A549 (cell line): Measurements from ENCODE around the gene PRSS27. TPM values are rescaled to one million over a fixed set of nuclear protein-coding genes. Genes with fewer than 3 reads are reported as not detected.
A peak's percentile ranks its signal among the peaks of the same experiment; 100 is the strongest.

Experiments
- ATAC-seq, 2 experiments: fragments of 200-7000 bp in 1 of 2; fragments of >200 bp in 1 of 2; cut with Nextera tagmentation in 1 of 2; cut with Tn5 transposase in 1 of 2; 3 replicates each; pipeline versions ENCODE4 v1.8.0 to v1.9.1; 2018 to 2020; ENCODE audit warnings: mild to moderate bottlenecking in 1 of 2, moderate library complexity in 1 of 2
- CTCF ChIA-PET: fragments of 300-600 bp; sonication (Branson Sonifier 250); formaldehyde crosslinking; extraction: SDS; loops from one replicate; lab custom pipeline; 2021; ENCODE audit warnings: antibody characterized with exemption, inconsistent platforms; lab: Yijun Ruan, JAX
- POLR2A ChIA-PET: fragments of 350-600 bp; formaldehyde crosslinking; extraction: SDS; loops from one replicate; lab custom pipeline; 2021; ENCODE audit warnings: antibody characterized with exemption, inconsistent platforms; lab: Yijun Ruan, JAX
- DNase-seq, 2 experiments: peaks; one replicate each; pipeline versions ENCODE4 v3.0.0 to v3.0.0-alpha.2; 2011 to 2016; ENCODE audit warnings: low read depth in 1 of 2, low spot score in 1 of 2
- FAIRE-seq: peaks from 2 replicates; lab custom pipeline; 2011; peaks lifted over from hg19 to GRCh38; lab: Jason Lieb, UNC
- H3K27ac ChIP-seq, 2 experiments: fragments of >200 bp; sonication (Bioruptor Twin); formaldehyde crosslinking; 3 replicates each; pipeline ENCODE4 v1.5.1; 2016 to 2017
- H3K4me1 ChIP-seq: fragments of >200 bp; sonication (Bioruptor Twin); formaldehyde crosslinking; 3 replicates; pipeline ENCODE4 v1.6.1; 2016
- H3K4me2 ChIP-seq: fragments of >200 bp; sonication (Bioruptor Twin); formaldehyde crosslinking; 3 replicates; pipeline ENCODE4 v1.6.1; 2016
- H3K4me3 ChIP-seq: fragments of >200 bp; sonication (Bioruptor Twin); formaldehyde crosslinking; 3 replicates; pipeline ENCODE4 v1.5.1; 2016
- H3K9me3 ChIP-seq: fragments of >200 bp; sonication (Bioruptor Twin); formaldehyde crosslinking; 3 replicates; pipeline ENCODE4 v1.6.1; 2016
- GATA3 ChIP-seq: IDR thresholded peaks from 2 replicates; pipeline ENCODE4 v1.6.1; 2012; ENCODE audit warnings: borderline replicate concordance
- MAFK ChIP-seq: fragments of 450-650 bp; IDR thresholded peaks from 2 replicates; pipeline ENCODE4 v1.6.1; 2014; ENCODE audit not compliant: partially characterized antibody
- MYC ChIP-seq: IDR thresholded peaks from 2 replicates; pipeline ENCODE4 v1.6.1; 2012; ENCODE audit warnings: mild to moderate bottlenecking, inconsistent platforms, low read length, improper control_type of control experiment, borderline replicate concordance
- SREBF2 ChIP-seq: fragments of 450-650 bp; IDR thresholded peaks from 2 replicates; pipeline ENCODE4 v1.6.1; 2014; ENCODE audit warnings: mild to moderate bottlenecking, moderate library complexity
- ZFP36 ChIP-seq: fragments of 450-650 bp; IDR thresholded peaks from 2 replicates; pipeline ENCODE4 v1.6.1; 2014; ENCODE audit warnings: borderline replicate concordance; ENCODE audit not compliant: partially characterized antibody
- WGBS: methylation state at CpG from one replicate; pipeline ENCODE4 v1.1.6; 2017; ENCODE audit errors: missing lambda C conversion rate; 5-methylcytosine and 5-hydroxymethylcytosine counted together
- polyA plus RNA-seq, 4 experiments: library from polyadenylated mRNA; depleted of rRNA in 3 of 4; stranded (reverse); fragments of >200 nt; fragmentation: RNase III in 1 of 4; extraction: RNeasy Plus Mini Kit Qiagen cat#74134 plus additional on column Dnase treatment in 1 of 4; gene quantifications; 2 replicates in 3 of 4; 3 replicates in 1 of 4; pipeline ENCODE4 v1.2.3, GENCODE V29; 2011 to 2017

PRSS27 gene
- polyA plus RNA-seq, 2 of the 4 experiments (the other 2 are of a cell fraction), result 1.00 to 1.2 TPM

DNA sequence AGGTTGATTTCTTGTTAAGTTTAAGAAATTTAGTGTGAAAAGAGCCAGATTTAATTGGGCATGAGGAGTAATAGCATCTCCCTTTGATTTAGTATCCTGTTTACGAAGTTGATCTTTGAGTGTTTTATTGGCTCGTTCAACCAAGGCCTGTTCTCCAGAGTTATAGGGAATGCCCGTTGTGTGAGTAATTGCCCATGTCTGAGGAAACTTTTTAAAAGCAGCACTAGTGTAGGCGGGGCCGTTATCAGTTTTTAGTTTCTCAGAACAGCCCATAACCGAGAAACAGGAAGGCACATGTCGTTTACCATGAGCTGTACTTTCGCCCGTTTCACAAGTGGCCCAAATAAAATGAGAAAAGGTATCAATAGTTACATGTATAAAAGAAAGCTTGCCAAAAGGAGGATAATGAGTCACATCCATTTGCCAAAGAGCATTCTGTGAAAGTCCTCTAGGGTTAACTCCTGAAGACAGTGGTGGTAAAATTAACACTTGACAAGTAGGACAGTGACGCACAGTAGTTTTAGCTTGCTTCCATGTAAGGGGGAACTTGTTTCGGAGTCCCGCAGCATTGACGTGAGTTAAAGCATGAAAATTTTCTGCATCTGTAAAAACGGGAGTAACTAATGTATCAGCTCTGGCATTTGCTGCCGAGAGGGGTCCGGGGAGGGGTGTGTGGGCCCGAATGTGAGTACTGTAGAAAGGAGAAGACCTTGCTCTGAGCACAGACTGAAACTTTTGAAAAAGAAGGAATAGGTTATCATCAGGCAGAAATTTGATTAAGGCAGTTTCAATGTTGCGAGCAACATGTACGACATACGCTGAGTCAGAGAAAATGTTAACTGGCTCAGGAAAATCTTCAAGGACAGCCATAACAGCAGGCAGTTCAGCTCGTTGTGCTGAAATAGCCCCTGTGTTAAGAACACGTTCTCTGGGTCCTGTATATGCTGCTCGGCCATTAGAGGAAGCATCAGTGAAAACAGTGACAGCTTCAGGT is 56.2 kb downstream of the PRSS27 start:
- no peaks in the 10 kb centered on the region for H3K4me1 ChIP-seq
- no peaks in the 10 kb centered on the region for H3K9me3 ChIP-seq
- ATAC-seq (no peak), DNase-seq (no peak), FAIRE-seq (no peak)
- H3K27ac ChIP-seq, result no peak overlapping the region
- TF ChIP-seq GATA3 (no peak), ZFP36 (no peak), MYC (no peak), MAFK (peak; percentile 66), SREBF2 (no peak)
- H3K4me2 ChIP-seq, result no peak overlapping the region
- ChIA-PET POLR2A (no interaction called here), CTCF (interaction anchor here (0.8 kb wide), 1 partner anchor 14 kb away, joined by 3 read pairs; no protein-coding TSS in a partner anchor)
- 79% methylated on average over 23 of the region's 23 CpGs for WGBS
- no peak overlapping the region for H3K4me3 ChIP-seq

Other genes starting within 250 kb of the PRSS27 start
- gene NTN3, start 248.9 kb downstream of the PRSS27 start, polyA plus RNA-seq (2011; rRNA removed), result not detected in 2 replicates
- 0.04 TPM in 1 of 3 replicates, not detected in the others for gene NTN3, start 248.9 kb downstream of the PRSS27 start, polyA plus RNA-seq (2017; fragmentation: RNase III; extraction: RNeasy Plus Mini Kit Qiagen cat#74134 plus additional on column Dnase treatment)
- gene TBC1D24, start 245.1 kb downstream of the PRSS27 start, polyA plus RNA-seq (2011; rRNA removed), result 4.0 and 4.2 TPM in 2 replicates
- gene TBC1D24, start 245.1 kb downstream of the PRSS27 start, polyA plus RNA-seq (2017; fragmentation: RNase III; extraction: RNeasy Plus Mini Kit Qiagen cat#74134 plus additional on column Dnase treatment), result 5.9 to 7.3 TPM (median 6.3 TPM) in 3 replicates
- 9.4 and 14.7 TPM in 2 replicates for gene ATP6V0C, start 206.3 kb downstream of the PRSS27 start, polyA plus RNA-seq (2011; rRNA removed)
- 152 to 153 TPM (median 153 TPM) in 3 replicates for gene ATP6V0C, start 206.3 kb downstream of the PRSS27 start, polyA plus RNA-seq (2017; fragmentation: RNase III; extraction: RNeasy Plus Mini Kit Qiagen cat#74134 plus additional on column Dnase treatment)
- 5.2 and 6.6 TPM in 2 replicates for gene AMDHD2, start 199.9 kb downstream of the PRSS27 start, polyA plus RNA-seq (2011; rRNA removed)
- 21.7 to 28.8 TPM (median 27.7 TPM) in 3 replicates for gene AMDHD2, start 199.9 kb downstream of the PRSS27 start, polyA plus RNA-seq (2017; fragmentation: RNase III; extraction: RNeasy Plus Mini Kit Qiagen cat#74134 plus additional on column Dnase treatment)
- gene CEMP1, start 188.8 kb downstream of the PRSS27 start, polyA plus RNA-seq (2011; rRNA removed), result not detected in 2 replicates
- gene CEMP1, start 188.8 kb downstream of the PRSS27 start, polyA plus RNA-seq (2017; fragmentation: RNase III; extraction: RNeasy Plus Mini Kit Qiagen cat#74134 plus additional on column Dnase treatment), result not detected in 3 replicates
- 29.7 and 38.1 TPM in 2 replicates for gene PDPK1, start 182.2 kb downstream of the PRSS27 start, polyA plus RNA-seq (2011; rRNA removed)
- 17.3 to 17.8 TPM (median 17.7 TPM) in 3 replicates for gene PDPK1, start 182.2 kb downstream of the PRSS27 start, polyA plus RNA-seq (2017; fragmentation: RNase III; extraction: RNeasy Plus Mini Kit Qiagen cat#74134 plus additional on column Dnase treatment)
- 22.4 and 26.1 TPM in 2 replicates for gene KCTD5, start 37.7 kb downstream of the PRSS27 start, polyA plus RNA-seq (2011; rRNA removed)
- gene KCTD5, start 37.7 kb downstream of the PRSS27 start, polyA plus RNA-seq (2017; fragmentation: RNase III; extraction: RNeasy Plus Mini Kit Qiagen cat#74134 plus additional on column Dnase treatment), result 22.8 to 26.3 TPM (median 22.9 TPM) in 3 replicates
- gene SRRM2, start 32.4 kb upstream of the PRSS27 start, polyA plus RNA-seq (2011; rRNA removed), result 167 and 231 TPM in 2 replicates
- gene SRRM2, start 32.4 kb upstream of the PRSS27 start, polyA plus RNA-seq (2017; fragmentation: RNase III; extraction: RNeasy Plus Mini Kit Qiagen cat#74134 plus additional on column Dnase treatment), result 473 to 527 TPM (median 512 TPM) in 3 replicates
- gene ELOB, start 57.1 kb upstream of the PRSS27 start, polyA plus RNA-seq (2011; rRNA removed), result 136 and 144 TPM in 2 replicates
- gene ELOB, start 57.1 kb upstream of the PRSS27 start, polyA plus RNA-seq (2017; fragmentation: RNase III; extraction: RNeasy Plus Mini Kit Qiagen cat#74134 plus additional on column Dnase treatment), result 414 to 494 TPM (median 469 TPM) in 3 replicates
- not detected in 2 replicates for gene PRSS33, start 67.3 kb upstream of the PRSS27 start, polyA plus RNA-seq (2011; rRNA removed)
- 0.04 to 0.05 TPM in 2 of 3 replicates, not detected in the other for gene PRSS33, start 67.3 kb upstream of the PRSS27 start, polyA plus RNA-seq (2017; fragmentation: RNase III; extraction: RNeasy Plus Mini Kit Qiagen cat#74134 plus additional on column Dnase treatment)
- gene PRSS41, start 78.2 kb upstream of the PRSS27 start, polyA plus RNA-seq (2011; rRNA removed), result not detected in 2 replicates
- gene PRSS41, start 78.2 kb upstream of the PRSS27 start, polyA plus RNA-seq (2017; fragmentation: RNase III; extraction: RNeasy Plus Mini Kit Qiagen cat#74134 plus additional on column Dnase treatment), result not detected in 3 replicates
- gene PRSS21, start 97.0 kb upstream of the PRSS27 start, polyA plus RNA-seq (2011; rRNA removed), result 0.16 and 0.23 TPM in 2 replicates
- 0.08 to 0.12 TPM in 2 of 3 replicates, not detected in the other for gene PRSS21, start 97.0 kb upstream of the PRSS27 start, polyA plus RNA-seq (2017; fragmentation: RNase III; extraction: RNeasy Plus Mini Kit Qiagen cat#74134 plus additional on column Dnase treatment)
- 0.85 and 0.86 TPM in 2 replicates for gene ZG16B, start 110.1 kb upstream of the PRSS27 start, polyA plus RNA-seq (2011; rRNA removed)
- 0.40 to 0.59 TPM (median 0.54 TPM) in 3 replicates for gene ZG16B, start 110.1 kb upstream of the PRSS27 start, polyA plus RNA-seq (2017; fragmentation: RNase III; extraction: RNeasy Plus Mini Kit Qiagen cat#74134 plus additional on column Dnase treatment)
- gene PRSS22, start 137.9 kb upstream of the PRSS27 start, polyA plus RNA-seq (2011; rRNA removed), result not detected in 2 replicates
- gene PRSS22, start 137.9 kb upstream of the PRSS27 start, polyA plus RNA-seq (2017; fragmentation: RNase III; extraction: RNeasy Plus Mini Kit Qiagen cat#74134 plus additional on column Dnase treatment), result 0.10 to 0.33 TPM in 2 of 3 replicates, not detected in the other
- 22.7 and 23.2 TPM in 2 replicates for gene FLYWCH2, start 163.0 kb upstream of the PRSS27 start, polyA plus RNA-seq (2011; rRNA removed)
- 40.1 to 42.1 TPM (median 41.2 TPM) in 3 replicates for gene FLYWCH2, start 163.0 kb upstream of the PRSS27 start, polyA plus RNA-seq (2017; fragmentation: RNase III; extraction: RNeasy Plus Mini Kit Qiagen cat#74134 plus additional on column Dnase treatment)
- 9.3 and 10.6 TPM in 2 replicates for gene FLYWCH1, start 191.7 kb upstream of the PRSS27 start, polyA plus RNA-seq (2011; rRNA removed)
- gene FLYWCH1, start 191.7 kb upstream of the PRSS27 start, polyA plus RNA-seq (2017; fragmentation: RNase III; extraction: RNeasy Plus Mini Kit Qiagen cat#74134 plus additional on column Dnase treatment), result 20.5 to 22.5 TPM (median 22.3 TPM) in 3 replicates
- 0.28 and 0.35 TPM in 2 replicates for gene KREMEN2, start 244.1 kb upstream of the PRSS27 start, polyA plus RNA-seq (2011; rRNA removed)
- 1.4 to 1.6 TPM (median 1.5 TPM) in 3 replicates for gene KREMEN2, start 244.1 kb upstream of the PRSS27 start, polyA plus RNA-seq (2017; fragmentation: RNase III; extraction: RNeasy Plus Mini Kit Qiagen cat#74134 plus additional on column Dnase treatment)
- gene PAQR4, start 249.1 kb upstream of the PRSS27 start, polyA plus RNA-seq (2011; rRNA removed), result 8.0 and 9.0 TPM in 2 replicates
- gene PAQR4, start 249.1 kb upstream of the PRSS27 start, polyA plus RNA-seq (2017; fragmentation: RNase III; extraction: RNeasy Plus Mini Kit Qiagen cat#74134 plus additional on column Dnase treatment), result 17.5 to 18.6 TPM (median 18.5 TPM) in 3 replicates